ENCODE measurements around the gene FKBP9.
"Not testable (repeated sequence)": the region's sequence is repeated elsewhere in the genome, so short reads cannot be mapped to it uniquely, and the experiment has no call there.

Gene FKBP9

DNA sequence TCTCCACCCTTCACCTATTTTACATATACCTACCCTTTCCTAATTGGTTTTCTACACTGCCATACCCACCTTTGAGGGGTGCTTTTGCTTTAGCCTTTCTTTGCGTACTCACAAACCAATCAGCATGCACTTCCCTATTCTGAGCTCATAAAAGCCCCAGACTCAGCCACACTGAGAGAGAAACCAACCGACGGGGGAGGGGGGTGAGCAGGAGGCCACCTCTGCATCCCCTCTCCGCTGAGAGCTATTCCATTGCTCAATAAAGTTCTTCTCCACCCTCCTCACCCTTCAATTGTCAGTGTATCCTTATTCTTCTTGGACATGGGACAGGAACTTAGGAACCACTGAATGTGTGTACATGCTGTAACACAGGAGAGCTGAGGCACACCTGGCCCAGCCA lies 9.0 kb upstream of the FKBP9 start:
- FAIRE-seq = no peak
- no peak for DNase-seq (ENCODE audit: extremely low spot score, insufficient read length, low read depth)

DNA sequence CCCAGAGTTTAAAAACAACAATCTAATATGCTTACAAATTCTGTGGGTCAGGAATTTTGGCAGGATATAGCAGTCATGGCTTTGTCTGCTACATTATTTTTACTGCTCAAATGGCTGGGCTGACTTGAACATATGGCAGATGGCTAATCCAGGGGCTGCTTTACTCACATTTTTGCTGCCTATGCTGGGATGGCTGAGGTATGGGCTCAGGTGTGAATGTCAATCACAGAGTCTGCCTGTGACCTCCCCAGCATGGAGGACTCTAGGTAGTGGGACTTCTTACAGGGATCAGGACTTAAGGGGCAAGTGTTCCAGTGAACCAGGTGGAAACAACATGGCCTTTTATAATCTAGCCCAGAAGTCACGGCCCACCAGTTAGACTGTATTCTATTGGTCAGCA lies 4.4 kb upstream of the FKBP9 start:
- DNase-seq (ENCODE audit: extremely low spot score, insufficient read length, low read depth) = no peak
- no peak for FAIRE-seq

GRCh38 chr7:32958046-32959025 lies 1.1 kb downstream of the FKBP9 start:
- no peak for DNase-seq (ENCODE audit: extremely low spot score, insufficient read length, low read depth)
- FAIRE-seq = no peak

GRCh38 chr7:32963880-32964301 lies 6.7 kb downstream of the FKBP9 start:
- FAIRE-seq; DNase-seq (ENCODE audit: extremely low spot score, insufficient read length, low read depth): not testable (repeated sequence)

DNA sequence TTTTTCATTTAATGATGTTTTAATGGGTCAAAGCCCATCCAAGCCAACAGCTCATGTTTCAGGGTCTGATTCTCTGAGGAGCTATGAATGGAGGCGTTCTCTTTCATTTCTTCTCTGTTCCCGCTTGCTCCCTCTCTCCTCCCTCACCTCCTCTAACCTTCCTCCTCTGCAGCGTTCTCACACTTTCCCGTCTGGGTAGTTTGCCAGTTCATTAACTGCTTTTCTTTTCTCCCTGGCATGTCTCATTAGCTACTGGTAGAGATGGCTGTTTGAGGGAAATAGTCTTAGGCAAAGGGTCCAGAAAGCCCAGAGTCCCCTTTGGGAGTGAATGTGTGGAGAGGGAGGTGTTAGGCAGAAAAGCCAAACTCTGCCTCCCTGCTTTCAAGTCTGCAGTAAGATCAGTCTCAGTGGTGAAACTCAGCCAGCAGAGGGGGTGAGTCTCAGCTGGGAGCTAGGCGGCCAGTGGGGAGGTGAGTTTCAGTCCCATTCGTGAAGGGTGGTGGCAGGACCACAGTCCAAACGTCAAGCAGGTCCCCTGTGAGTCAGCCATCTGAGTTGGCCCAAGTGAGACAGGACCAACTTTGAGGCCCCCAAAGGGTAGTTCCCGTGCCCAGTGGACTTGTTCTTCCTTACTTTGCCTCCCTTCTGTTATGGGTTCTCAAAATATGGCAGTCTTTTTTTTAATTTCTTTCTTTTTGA lies 7.4 kb downstream of the FKBP9 start:
- not testable (repeated sequence) for DNase-seq (ENCODE audit: extremely low spot score, insufficient read length, low read depth)
- peak; percentile 95 for FAIRE-seq

- not testable (repeated sequence) for DNase-seq (ENCODE audit: extremely low spot score, insufficient read length, low read depth); FAIRE-seq
Measured at GRCh38 chr7:32966489-32967267, 9.4 kb downstream of the FKBP9 start.

- not testable (repeated sequence) for FAIRE-seq; DNase-seq (ENCODE audit: extremely low spot score, insufficient read length, low read depth)
Measured at GRCh38 chr7:32967268-32967582, 10.0 kb downstream of the FKBP9 start.

GRCh38 chr7:32971967-32972366 lies 14.7 kb downstream of the FKBP9 start:
- DNase-seq (ENCODE audit: extremely low spot score, insufficient read length, low read depth); FAIRE-seq: not testable (repeated sequence)

DNA sequence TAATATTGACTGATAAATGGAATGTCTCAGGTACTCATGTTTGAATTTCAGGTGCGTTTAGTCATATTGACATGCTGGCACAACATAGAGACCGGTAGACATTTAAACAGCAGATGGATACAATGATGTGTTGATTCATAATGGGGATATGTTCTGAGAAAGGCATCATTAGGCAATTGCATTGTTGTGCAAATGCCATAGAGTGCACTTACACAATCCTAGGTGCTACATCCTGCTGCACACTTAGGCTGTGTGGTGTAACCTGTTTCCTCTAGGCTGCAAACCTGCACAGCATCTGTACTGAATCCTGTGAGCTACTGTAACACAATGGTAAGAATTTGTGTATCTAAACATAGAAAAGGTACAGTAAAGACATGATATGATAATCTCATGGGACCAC lies 19.9 kb downstream of the FKBP9 start:
- FAIRE-seq; DNase-seq (ENCODE audit: extremely low spot score, insufficient read length, low read depth): not testable (repeated sequence)

DNA sequence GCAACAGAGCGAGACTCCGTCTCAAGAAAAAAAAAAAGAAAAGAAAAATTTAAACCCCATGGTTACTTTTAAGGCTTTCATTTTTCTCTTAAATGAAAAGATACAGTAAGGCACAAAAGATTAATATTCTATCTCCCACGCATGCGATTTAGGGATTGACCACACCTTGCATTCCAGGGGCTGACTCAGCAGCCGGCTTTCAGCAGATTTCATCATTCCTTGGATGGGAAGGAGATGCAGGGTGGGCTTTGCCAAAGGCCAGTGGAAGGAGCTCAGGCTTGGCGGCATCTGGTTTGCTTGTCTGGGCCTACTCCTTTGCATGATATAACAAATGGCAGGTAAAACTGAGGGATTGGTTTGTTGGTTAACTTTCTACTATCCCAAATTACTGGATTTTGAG lies 22.0 kb downstream of the FKBP9 start:
- not testable (repeated sequence) for DNase-seq (ENCODE audit: extremely low spot score, insufficient read length, low read depth); FAIRE-seq

DNA sequence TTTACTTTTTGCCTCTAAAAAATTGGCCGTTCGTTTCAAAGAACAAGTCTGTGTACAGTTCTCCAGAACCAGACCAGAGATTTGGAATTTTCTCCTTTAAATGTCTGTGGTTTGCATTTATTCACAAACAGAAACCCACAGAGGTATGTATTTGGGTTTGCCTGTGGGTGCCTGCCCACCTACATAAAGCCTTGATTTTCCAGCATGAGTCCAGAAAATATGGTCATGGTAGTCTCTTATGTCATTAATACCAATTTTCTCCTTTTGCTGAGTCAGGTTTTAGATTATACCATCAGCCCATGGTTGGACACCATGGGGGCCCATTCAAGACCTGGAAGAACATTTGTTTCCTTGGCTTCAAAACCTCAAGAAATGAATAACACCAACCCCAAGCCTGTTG lies 22.7 kb downstream of the FKBP9 start:
- not testable (repeated sequence) for DNase-seq (ENCODE audit: extremely low spot score, insufficient read length, low read depth); FAIRE-seq

- peak; percentile 15 for FAIRE-seq
Measured at GRCh38 chr7:32988148-32988547, 30.9 kb downstream of the FKBP9 start.

GRCh38 chr7:32991068-32991585 lies 33.9 kb downstream of the FKBP9 start:
- not testable (repeated sequence) for FAIRE-seq; DNase-seq (ENCODE audit: extremely low spot score, insufficient read length, low read depth)

More at GRCh38 chr7:32988148-32988547, 30.9 kb downstream of the FKBP9 start:
- DNase-seq (ENCODE audit: extremely low spot score, insufficient read length, low read depth) = not testable (repeated sequence)

DNA sequence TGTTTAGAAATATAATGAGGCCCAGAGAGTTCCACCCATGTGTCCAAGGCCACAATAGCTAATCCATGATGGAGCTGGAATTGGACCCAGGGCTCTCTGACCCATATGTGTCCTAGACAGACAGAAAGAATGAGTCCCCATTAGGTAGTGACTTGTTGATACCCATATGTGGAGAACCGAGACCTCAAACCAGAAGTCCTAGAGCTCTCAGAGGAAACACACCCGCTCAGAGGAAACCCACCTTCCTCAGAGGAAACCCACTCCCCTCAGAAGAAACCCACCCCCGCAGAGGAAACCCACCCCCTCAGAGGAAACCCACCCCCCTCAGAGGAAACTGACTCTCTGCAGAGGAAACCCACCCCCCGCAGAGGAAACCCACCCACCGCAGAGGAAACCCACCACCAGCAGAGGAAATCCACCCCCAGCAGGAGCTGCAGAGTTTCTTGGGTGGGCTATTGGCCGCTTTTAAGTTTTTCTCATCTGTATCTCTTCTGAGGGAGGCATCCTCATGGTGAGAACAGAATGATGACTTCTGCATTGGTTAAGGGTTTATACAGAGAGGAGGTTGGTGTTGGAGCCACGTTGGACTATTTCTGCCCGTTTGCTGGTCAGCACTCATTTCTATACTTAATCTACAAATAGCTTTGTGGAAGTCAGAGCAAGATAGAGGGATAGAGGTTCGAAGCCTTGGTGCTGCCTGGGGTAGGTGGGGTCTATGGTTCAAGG lies 34.9 kb downstream of the FKBP9 start:
- FAIRE-seq; DNase-seq (ENCODE audit: extremely low spot score, insufficient read length, low read depth): not testable (repeated sequence)

DNA sequence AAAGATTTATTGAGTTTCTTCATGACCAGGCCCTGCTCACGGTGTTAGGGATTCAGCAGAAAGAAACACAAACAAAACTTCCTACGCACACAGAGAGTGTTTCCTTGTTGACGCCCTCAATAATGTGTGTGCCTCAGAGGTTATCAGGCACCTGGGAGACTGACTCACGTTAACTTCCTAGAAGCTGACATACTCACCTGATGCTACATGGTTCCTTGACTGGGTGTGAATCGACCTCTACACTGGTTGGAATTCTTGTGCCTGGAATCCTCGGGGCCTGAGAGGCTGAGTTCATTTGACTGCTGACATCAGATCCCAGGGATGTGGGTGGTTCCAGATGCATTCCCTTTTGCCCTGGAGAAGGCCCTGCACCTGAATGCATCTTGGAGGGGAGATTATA lies 35.5 kb downstream of the FKBP9 start:
- not testable (repeated sequence) for FAIRE-seq; DNase-seq (ENCODE audit: extremely low spot score, insufficient read length, low read depth)

DNA sequence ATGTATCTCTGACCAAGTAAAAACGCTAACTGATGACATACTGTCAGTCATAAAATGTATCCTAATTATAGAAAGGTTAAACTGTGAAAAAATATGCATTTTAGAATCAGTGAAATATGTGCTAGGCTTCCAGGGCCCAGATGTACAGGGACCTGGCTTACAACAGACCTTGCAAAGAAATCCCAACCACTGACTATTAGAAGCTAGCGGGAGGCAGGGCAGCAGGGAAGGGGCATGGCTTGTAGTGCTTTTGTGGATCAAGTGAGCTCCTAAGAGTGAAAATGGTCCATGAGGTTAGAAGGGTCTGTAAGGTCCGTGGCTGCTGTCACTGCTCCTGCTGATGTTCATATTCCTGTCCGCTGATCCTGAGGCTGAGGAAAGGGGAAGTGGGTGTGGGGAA lies 40.7 kb downstream of the FKBP9 start:
- DNase-seq (ENCODE audit: extremely low spot score, insufficient read length, low read depth); FAIRE-seq: not testable (repeated sequence)

DNA sequence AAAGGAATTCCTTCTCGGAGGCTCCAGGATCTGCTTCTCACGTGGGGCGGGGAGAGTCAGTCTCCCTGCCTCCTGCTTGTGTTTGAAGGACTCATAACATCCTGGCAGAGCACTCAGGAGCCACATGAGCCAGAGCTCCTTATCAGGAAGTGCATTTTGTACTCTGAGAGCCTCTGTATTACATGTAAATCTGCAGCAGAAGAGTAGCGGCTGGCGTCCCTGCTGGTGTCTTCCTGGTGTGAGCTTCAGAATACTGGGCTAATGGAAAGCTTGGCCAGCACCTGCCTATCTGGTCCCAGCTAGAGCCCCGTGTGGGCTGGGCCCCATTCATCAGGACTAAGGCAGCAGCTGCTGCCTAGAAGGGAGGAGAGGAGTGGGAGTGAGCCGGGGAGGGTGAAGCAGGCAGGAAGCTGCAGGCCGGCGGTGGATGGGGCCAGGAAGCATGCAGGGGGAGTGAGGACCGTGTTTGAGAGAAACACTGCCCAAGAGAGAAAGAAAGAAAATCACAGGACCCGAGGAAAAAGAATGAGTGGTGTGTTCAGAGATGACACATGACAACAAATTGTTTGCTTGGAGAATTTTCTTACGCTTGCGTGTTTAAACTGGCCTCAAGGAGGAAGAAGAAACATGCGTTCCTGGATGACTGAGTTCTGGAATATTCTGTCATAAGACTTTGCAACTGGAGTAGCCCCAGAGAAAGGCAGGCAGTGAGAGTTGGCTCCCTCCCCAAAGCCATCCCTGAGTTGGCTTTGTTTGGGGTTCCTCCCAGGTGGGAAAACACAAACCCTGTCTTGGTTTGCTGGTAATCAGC lies 41.3 kb downstream of the FKBP9 start:
- DNase-seq (ENCODE audit: extremely low spot score, insufficient read length, low read depth) = not testable (repeated sequence)

GRCh38 chr7:32999380-32999779 lies 42.1 kb downstream of the FKBP9 start:
- not testable (repeated sequence) for FAIRE-seq

More for the DNA sequence above, 41.3 kb downstream of the FKBP9 start:
- FAIRE-seq = not testable (repeated sequence)

More at GRCh38 chr7:32999380-32999779, 42.1 kb downstream of the FKBP9 start:
- DNase-seq (ENCODE audit: extremely low spot score, insufficient read length, low read depth) = not testable (repeated sequence)
